ENCODE data around the gene HABP2.

- TF ChIP-seq POLR2A (IDR thresholded peaks at IDR 0.05) = no peak
- TF ChIP-seq EP300 (IDR thresholded peaks at IDR 0.05) = no peak
These were observed 8.5 kb upstream of the HABP2 start for GRCh38 chr10:113544392-113544791.

All from suprapubic skin (tissue), 2 donors.